Measurements from ENCODE around the gene DDX51.

DDX51 gene

DNA sequence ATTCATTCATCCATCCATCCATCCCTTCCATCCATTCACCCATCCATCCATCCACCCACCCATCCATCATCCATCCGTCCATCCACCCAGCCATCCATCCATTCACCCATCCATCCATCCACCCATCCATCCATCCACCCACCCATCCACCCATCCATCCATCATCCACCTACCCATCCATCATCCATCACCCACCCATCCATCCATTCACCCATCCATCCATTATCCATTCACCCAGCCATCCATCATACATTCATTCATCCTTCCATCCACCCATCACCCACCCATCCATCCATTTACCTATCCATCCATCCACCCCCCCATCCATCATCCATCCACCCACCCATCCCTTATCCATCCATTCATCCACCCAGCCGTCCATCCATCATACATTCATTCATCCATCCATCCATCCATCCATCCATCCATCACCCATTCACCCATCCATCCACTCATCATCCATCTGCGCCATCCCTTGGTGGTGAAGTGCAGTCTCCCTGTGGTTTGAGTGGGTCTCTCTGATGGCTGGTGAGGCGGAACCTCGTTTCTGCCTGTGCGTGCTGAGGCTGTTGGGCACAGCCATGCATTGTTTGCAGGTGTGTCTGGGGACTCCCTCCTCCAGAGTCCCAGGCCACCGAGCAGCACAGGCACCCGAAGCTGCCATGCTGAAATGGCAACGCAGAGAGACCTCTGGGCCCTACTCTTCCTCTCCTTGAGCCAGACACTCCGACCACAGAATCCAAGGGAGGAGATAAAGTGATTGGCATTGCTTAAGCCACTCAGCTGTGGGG is 22.9 kb upstream of the DDX51 start:
- DNase-seq = no peak

DNA sequence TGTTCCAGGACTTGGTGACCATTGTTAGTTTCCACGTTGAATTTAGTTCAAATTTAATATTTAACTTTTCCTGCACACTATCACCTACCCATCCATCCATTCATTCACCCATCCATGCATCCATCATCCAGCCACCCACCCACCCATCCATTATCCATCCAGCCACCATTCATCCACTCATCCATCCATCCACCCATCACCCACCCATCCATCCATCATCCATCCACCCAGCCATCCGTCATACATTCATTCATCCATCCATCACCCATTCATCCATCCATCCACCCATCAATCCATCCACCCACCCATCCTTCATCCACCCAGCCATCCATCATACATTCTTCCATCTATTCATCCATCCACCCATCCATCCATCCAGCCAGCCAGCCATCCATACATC is 22.0 kb upstream of the DDX51 start:
- DNase-seq = no peak

DNA sequence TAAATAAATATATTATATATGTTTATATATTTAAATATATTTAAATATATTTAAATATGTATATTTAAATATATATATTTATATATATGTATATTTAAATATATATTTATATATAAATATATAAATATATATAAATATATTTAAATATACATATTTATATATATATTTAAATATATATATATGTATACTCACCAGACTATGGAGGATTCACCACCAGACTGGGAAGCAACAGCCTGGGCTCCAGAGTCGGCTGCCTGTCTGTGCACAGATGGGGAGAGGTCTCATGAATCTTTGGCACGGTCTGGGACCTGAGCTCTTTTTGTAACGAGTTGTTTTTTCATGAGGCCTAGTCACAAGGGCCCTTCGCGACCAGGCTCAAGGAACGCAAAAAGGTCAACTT is 21.5 kb upstream of the DDX51 start:
- no peak for DNase-seq

DNA sequence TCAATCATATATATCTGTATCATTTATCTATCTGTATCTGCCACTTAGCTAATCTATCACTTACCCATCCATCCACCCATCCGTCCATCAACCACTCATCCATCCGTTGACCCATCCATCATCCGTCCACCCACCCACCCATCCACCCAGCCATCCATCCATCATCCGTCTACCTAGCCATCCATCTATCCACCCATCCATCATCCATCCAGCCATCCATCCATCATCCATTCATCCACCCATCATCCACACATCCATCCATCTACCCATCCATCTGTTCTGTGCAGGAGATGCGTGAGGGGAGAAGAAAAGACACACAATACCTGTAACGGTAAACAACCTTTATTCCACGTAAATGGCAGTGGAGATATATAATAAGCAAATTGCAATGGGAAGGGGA is 20.3 kb upstream of the DDX51 start:
- DNase-seq = no peak

DNA sequence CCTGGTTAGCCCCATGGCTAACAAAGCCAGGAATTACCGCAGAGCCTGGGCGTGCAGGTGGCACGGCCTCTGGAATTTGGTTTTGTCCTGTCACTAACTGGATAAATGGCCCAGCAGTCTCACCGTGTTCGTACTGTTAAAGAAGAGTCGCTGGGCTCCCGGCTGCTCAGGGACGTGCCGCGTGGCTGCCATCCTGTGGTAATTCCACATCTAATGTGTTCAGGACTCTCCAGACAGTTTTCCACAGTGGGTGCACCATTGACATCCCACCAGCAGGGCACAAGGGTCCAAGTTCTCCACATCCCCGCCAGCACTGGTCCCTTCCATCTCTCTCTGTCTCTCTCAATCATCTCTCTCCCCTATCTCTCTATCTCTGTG is 19.8 kb upstream of the DDX51 start:
- no peak for DNase-seq

DNA sequence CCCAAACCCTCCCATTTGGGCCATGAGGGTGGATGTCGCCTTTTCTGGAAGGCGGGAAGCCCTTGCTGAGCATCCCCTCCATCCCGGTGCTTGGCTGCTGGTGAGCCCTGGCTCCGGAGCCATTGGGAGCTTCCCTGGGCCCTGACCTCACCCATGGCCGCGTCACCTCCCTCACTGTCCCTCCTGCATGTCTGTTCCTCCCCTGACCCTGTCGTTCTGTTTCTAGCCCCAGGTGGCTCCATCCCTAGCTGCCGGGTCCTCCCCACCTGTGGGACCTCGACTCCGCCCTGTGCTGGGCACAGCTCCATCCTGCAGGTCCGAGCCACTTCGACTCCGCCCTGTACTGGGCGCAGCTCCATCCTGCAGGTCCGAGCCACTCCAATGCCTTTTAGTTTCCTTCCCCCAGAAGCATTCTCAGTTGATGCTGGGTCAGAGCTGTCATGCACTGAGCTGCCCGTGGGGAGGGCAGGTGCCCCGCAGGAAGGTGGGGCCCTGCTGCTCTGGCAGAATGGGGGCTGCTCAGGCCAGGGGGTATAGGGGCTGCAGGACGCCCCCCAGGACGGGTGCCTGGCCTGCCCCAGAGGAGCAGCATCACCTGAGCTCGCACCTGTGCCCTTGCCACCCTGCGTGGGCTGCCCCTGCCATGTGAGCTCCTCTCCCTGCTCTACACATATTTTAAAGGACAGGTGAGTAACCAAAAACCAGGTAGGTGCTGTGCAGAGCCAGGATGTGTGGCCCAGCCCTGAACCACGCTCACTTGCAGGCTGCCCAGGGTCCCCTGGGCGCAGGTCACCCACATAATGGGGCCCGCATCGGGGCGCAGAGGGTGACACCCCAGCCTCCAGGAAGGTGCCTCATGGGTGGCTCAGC is 19.2 kb upstream of the DDX51 start:
- no peak for DNase-seq

DNA sequence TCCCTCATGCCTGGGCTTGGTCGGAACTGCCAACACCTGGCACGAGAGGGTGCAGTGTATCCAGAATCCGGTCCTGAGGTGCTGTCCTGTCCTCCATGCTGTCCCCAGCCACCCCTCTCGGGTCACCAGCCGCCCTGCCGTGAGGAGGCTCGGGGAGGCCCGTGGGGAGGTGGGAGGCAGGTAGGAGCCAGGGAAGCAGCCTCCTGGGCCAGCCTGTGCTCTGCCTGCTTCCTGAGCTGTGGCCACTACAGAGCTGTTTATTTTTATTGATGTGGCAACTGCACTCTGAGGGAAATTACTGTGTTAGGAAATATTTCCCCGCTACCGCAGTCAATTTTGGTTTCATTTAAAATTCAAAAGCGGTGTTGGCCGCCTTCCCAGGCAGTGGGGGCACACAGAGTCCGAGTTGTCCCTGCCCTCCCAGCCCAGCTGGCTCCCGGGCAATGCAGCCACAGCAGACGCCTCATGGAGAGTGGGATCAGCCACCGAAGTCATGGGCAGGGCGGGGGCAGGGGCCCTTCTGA is 18.5 kb upstream of the DDX51 start:
- no peak for DNase-seq

DNA sequence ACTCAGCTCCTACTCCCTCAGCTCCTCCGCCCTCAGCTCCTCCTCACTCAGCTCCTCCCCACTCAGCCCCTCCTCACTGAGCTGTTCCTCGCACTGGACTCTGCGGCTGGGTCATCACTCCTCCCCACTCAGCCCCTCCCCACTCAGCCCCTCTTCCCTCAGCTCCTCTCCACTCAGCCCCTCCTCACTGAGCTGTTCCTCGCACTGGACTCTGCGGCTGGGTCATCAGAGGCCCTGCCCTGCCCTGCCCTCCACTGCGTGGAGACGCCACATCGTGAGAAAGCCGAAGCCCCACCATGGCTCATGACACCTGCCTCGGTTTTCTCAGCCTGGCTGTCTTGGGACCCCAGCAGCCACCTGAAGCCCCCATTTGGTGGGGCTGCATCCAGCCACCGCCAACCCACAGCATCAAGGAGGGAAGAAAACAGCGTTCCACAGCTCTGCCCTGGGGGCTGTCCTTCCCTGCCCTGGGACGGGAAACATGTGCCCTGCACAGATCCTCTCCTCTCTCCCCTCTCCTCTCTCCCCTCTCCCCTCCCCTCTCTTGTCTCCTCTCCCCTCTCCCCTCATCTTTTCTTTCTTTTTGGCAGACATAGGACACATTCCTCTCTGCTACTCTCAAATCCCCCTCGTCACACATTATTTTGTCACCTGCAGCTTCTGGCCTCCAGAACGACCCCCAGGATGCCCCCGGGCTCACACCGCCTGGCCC is 17.8 kb upstream of the DDX51 start:
- no peak for DNase-seq

DNA sequence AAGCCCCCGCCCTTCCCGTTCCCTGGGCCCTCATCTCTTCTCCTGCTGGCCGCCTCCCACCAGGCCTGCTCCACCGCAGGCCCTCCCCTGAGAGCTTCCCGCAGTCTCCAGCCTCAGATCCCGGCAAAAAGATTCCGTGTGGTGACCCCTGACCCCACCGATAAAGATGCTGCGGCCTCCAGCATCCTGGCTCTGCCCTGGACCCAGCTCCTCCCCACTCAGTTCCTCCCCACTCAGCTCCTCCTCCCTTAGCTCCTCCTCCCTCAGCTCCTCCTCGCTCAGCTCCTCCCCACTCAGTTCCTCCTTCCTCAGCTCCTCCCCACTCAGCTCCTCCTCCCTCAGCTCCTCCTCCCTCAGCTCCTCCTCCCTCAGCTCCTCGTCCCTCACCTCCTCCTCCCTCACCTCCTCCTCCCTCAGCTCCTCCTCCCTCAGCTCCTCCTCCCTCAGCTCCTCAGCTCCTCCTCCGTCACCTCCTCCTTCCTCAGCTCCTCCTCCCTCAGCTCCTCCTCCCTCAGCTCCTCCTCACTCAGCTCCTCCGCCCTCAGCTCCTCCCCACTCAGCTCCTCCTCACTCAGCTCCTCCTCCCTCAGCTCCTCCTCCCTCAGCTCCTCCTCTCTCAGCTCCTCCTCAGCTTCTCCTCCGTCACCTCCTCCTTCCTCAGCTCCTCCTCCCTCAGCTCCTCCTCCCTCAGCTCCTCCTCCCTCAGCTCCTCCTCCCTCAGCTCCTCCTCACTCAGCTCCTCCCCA is 17.1 kb upstream of the DDX51 start:
- no peak for DNase-seq

DNA sequence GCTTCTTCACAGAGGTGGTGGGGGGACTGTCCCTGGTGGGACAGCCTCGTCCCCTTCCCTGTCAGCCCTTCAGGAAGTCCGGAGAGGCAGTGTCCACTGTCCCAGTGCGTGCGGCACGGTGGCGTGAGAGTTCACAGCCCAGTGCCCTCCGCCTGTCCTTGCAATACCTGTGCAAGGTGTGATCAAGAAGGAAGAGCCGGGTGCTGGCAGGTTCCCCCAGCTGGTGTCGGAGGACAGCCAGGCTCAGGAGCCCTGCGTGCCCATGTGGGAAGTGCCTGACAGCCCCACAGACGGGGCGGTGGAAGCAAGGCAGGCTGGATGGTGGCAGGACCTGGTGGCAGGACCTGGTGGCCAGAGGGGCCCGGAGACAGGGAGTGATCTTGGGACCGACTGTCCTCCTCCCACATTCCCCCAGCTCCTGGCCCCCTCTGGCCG is 16.5 kb upstream of the DDX51 start:
- DNase-seq = no peak

DNA sequence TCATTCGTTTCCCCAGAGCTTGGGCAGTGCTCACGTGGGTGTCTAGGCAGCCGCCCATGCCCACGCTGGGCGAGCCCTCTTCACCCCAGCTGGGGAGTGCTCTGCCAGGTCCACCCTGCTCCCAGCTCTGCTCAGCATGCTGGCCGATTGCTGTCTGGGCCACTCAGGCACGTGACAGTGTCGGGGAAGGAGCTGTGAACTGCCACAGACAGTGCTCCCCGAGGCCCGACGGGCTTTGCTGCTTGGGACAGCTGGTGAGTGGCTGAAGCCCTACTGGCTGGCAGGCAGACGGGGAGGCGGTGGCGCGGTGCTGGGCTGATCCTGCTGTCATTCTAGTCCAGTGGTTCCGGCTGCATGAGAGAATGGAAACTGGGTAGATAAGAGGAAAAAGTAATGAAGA is 15.9 kb upstream of the DDX51 start:
- DNase-seq = no peak

DNA sequence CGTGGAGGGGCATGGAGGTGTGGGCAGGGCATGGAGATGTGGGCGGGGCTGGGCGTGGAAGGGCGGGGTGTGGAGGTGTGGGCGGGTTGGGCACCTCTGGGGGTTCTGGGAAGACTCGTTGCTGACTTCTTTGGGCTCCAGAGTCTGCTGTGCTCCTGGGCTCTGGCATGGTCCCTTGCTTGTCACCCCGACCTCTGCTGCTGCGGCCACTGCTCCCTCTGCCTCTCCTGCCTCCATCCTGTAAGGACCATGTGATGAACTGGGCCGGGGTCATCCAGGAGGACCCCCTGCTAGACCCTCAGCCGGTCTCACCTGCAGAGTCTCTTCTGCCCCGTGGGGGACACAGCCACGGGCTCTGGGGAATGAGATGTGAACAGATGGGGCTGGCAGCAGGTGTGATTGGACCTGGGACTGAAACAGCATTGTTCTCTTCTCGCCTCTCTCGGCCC is 15.5 kb upstream of the DDX51 start:
- no peak for DNase-seq

DNA sequence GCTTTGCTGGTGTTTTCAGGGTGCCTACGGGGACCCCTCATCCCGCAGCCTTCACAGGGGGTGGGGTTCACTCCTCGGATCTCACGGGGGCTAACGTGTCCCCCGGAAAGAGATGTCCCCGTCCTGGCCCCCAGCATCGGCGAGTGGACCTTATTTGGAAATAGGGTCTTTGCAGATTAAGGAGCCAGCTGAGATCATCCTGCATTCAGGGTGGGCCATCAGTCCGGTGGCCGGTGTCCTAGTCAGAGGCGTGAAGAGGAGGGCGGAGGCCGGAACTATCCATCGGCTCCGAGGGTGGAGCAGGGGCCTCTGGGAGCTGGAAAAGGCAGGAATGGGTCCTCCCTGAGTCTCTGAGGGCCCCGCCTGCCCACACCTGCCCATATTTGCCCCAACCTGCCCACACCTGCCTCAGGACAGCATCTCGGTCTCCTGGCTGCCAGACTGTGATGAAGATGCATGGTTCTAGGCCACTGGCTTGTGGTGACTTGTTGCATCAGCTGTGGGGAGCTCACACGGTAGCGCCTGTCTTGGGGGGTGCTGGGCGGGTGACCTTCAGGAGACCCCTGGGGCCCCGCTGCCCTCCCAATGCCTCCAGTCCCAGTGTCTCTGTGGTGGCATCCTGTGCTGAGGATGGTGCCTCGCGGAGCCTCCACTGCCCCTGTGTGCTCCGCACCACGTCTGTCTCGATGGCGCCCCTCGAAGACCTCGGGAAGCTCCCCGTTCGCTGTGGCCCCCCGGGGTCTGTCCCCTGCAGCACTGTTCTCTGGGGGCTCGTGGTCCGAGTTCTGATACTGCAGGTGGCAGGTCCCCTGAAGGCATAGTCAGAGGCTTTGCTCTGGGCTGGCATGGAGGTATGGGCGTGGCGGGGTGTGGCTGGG is 14.8 kb upstream of the DDX51 start:
- no peak for DNase-seq

DNA sequence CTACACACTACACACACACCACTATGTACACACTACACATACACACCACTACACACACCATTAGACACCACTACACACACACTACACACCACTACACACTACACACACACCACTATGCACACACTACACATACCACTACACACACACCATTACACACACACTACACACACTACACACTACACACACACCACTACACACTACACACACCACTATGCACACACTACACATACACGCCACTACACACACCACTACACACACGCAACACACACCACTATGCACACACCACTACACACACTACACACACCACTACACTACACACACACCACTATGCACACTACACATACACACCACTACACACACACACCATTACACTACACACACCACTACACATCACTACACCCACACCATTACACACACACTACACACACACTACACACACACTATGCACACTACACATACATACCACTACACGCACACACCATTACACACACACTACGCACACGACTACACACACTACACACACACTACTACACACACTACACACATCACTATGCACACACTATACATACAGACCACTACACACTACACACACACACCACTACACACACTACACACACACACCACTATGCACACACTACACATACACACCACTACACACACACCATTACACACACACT is 13.8 kb upstream of the DDX51 start:
- no peak for DNase-seq

DNA sequence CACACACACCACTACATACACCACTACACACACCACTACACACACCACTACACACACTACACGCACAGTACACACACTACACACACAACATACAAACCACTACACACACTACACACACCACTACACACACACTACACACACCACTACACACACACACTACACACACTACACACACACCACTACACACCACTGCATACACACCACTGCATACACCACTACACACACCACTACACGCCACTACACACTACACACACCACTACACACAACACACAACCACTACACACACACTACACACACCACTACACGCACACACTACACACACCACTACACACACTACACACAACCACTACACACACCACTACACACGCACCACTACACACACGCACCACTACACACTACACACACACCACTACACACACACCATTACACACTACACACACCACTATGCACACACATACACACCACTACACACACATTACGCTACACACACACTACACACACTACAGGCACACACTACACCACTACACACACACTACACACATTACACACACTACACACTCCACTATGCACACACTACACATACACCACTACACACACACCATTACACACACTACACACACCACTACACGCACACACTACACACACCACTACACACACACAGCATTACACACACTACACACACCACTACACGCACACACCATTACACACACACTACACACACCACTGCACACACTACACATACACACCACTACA is 12.6 kb upstream of the DDX51 start:
- no peak for DNase-seq

DNA sequence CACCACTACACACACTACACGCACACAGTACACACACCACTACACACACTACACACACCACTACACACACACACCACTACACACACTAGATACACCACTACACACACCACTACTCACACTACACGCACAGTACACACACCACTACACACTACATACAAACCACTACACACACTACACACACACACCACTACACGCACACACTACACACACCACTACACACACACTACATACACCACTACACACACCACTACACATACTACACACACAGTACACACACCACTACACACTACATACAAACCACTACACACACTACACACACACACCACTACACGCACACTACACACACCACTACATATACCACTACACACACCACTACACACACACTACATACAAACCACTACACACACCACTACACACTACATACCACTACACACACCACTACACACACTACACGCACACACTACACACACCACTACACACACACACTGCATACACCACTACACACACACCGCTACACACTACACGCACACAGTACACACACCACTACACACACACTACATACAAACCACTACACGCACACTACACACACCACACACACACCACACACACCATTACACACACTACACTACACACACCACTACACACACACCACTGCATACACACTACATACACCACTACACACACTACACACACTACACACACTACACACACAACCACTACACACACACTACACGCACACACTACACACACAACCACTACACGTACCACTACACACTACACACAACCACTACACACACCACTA is 11.9 kb upstream of the DDX51 start:
- DNase-seq = no peak

DNA sequence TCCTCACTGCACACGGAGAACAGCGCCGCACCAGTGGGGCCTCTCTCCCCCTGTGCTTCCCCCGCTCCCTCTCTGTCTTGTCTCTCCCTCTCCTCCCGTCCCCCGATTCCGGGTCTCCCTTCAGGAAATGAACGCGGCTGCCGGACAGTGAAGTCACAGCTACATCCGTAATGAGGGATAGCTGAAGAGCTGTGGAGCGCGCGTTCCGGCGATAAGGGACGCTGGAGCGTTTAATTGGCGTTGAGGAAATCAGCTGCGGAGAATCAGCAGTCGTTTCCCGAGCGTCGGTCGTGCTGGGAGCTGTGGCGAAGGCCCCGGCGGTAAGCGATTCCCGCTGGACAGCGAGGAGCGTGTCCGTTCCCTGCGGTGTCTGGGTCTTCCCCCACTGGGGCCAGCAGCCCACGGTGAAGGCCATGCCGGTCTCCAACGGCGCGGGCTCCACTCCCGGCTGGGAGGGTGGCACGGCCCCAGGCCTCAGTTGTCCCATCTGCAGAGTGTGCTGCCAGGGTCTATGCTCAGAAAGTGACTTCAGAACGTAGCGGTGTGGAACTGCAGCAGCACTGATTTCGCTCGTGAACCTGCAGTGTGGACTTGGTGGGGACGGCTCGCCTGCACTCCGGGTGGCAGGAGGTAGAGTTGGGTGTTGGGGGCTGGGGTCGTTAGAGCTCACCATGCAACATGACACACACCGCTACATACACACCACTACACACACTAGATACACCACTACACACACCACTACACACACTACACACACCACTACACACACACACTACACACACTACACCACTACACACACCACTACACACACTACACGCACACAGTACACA is 11.0 kb upstream of the DDX51 start:
- no peak for DNase-seq

DNA sequence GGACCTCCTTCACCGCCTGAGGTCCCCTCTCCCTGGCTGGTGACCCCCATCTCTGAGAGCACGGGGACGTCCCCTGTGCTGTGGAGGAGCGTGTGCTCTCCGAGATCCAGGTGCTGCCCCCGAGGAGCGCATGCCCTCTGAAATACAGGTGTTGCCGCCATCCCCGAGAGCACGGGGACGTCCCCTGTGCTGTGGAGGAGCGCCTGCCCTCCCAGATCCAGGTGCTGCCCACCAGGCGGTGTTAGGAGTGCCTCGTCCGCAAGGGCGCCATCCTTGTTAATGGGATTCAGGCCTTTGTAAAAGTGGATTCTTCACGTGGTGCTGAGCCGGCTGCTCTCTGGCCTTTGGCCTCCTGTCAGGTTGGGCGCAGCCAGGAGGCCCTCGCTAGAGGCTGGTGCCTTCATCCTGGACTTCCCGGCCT is 10.2 kb upstream of the DDX51 start:
- DNase-seq = no peak

Measured in stimulated activated CD4-positive, alpha-beta T cell treated with anti-CD3 and anti-CD28 coated beads, Interleukin-1b, Interleukin-23, amount 100 ng/mL, for 48 hours (primary cell).